HL-60/S4 treated with retinoic acid at 250 ng/mL for 4 days and 3 days (cell line): Measurements from ENCODE around the gene KIF1B.
"Not testable (repeated sequence)": the region's sequence is repeated elsewhere in the genome, so short reads cannot be mapped to it uniquely, and the experiment has no call there.

Experiments used
- in situ Hi-C: fragments of 300-500 bp; cut with MboI; formaldehyde crosslinking; loops from 2 replicates; pipeline ENCODE4 v1.7.0; 2022; ENCODE audit warnings: low sequenced_read_pairs

The KIF1B gene

DNA sequence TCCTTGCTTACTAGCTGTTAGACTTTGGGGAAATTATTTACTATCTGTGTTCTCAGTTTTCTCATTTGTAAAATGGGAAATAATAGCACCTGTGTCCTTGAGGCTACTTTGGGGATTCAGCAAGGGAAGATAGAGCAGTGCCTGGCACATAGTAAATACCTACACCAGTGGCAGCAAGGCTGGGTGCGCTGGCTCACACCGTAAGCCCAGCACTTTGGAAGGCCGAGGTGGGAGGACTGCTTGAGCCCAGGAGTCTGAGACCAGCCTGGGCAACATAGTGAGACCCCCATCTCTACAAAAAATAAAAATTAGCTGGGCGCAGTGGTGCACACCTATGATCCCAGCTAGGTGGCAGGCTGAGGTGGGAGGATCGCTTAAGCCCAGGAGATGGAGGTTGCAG lies 211.3 kb downstream of the KIF1B start:
- in situ Hi-C loops, result no loop called here

DNA sequence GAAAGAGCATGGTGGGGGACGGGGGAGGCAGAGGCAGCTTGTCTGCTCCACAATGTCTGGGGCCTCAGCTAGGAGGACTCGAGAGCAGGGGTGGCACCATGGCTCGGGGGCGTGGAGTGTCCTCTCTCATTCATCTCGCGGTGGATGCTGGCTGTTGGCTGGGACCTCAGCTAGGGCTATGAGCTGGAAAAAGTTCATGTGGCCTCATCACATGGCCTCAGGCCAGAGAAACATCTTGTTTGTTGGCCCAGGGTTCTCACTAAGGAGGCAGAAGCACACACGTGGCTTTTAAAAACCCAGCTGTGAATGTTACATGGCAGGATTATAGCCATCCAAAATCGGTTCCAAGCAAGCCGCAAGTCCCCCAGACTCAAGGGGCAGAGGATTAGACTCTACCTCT lies 213.7 kb downstream of the KIF1B start:
- in situ Hi-C loops, result no loop called here

- in situ Hi-C loops, result no loop called here
Observed at GRCh38 chr1:10424651-10425050, 214.3 kb downstream of the KIF1B start.

GRCh38 chr1:10425826-10426534 lies 215.6 kb downstream of the KIF1B start:
- in situ Hi-C loops, result not testable (repeated sequence)

DNA sequence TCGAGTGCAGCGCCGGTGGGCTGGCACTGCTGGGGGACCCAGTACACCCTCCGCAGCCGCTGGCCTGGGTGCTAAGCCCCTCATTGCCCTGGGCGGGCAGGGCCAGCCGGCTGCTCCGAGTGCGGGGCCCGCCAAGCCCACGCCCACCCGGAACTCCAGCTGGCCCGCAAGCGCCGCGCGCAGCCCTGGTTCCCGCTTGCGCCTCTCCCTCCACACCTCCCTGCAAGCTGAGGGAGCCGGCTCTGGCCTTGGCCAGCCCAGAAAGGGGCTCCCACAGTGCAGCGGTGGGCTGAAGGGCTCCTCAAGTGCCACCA lies 216.1 kb downstream of the KIF1B start:
- in situ Hi-C loops, result not testable (repeated sequence)

- in situ Hi-C loops, result no loop called here
Observed at GRCh38 chr1:10428984-10429383, 218.6 kb downstream of the KIF1B start.

GRCh38 chr1:10429868-10430215 lies 219.5 kb downstream of the KIF1B start:
- in situ Hi-C loops, result no loop called here

DNA sequence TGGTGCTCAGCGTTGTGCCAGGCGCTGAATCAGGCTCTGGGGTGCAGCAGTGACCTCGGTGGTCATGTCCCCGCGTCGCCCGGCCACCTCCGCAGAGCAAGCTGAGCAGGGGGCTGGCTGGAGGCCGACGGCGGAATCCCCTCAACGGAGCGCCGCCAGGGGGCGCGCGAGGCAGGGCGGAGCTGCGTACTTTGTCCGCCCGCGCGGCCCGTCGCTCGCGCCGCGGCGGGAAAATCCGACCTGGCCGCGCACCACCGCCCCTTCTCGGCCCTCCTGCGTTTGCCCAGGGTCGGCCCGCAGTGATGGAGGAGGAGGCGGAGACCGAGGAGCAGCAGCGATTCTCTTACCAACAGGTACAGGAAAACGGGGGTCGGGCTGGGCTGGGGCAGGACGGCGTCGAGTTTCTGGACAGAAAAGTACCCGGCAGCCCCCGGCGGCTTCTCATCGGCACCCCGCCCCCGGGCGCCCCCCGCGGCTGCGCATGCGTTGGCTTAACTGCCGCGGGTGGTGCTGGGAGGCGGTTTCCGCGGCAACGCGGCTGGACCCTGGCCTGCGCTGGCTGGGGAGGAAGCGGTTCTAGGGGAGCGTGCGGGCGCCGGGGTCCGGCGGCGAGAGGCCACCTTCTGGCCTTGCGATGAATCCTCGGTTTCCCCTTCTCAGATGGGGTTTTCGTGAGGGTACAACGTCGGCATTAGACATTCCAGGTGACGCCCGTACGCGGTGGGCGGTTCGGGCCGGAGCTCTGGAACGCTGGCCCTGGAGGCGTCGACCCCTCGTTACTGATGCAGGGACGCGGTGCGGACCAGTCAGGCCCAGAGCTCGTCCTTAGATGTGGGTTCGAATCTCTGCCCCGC lies 220.1 kb downstream of the KIF1B start, which contains the start of gene CENPS:
CENPS (plus strand) TSS at position 218 of the 854 bp plus-strand sequence; CDS start at position 303, 85 bp downstream.
- in situ Hi-C loops, result no loop called here
